GM18498 (cell line): ENCODE measurements around the gene NUP93.
"Not testable (repeated sequence)": the region's sequence is repeated elsewhere in the genome, so short reads cannot be mapped to it uniquely, and the experiment has no call there.

ENCODE experiments used
- ATAC-seq: cut with Tn5 transposase; IDR thresholded peaks from one replicate; pipeline ENCODE4 v1.9.1; 2021; ENCODE audit warnings: mild to moderate bottlenecking, moderate library complexity; ENCODE audit not compliant: unreplicated experiment

The NUP93 gene

DNA sequence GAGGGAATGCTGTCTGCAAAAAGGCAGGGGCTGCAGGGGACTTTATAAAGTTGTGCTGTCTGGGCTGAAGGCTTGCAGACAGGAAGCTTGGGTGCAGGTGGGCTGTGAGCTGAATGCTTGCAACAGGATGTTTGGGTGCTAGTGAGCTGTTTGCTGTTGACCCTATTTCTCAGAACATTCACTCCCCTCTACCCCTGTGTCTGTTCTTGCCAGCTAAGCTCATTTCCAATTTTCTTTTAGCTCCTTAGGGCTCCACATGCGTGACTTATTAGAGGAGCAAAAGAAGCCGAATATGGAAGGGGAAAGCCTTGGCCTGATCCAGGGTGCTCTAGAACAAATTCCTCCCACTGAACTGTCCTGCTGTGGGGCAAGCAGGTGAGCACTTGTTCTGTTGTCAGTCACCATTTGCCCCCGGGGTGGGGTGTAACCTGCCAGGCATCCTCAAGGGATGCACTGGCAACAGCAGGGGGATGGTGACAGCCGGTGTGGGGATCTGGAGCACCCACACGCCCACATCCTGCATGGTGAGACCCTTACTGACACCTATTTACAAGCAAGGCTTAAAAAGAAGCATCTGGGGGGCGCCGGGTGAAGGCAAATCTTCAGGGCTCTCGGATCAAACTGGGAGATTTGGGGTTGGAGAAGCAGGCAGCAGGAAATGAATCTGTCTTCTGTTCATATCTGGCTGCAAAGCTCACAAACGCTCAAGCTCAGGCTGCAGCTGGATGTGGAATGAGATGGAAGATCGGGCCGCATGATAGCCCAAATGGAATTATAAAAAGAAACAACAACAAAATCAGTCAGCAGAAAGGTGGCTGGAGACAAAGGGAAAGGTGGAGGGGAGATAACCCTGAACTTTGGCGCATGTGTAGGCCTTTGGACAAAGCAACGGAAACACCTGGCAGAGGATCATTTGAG is 21.1 kb upstream of the NUP93 start:
- ATAC-seq = no peak

DNA sequence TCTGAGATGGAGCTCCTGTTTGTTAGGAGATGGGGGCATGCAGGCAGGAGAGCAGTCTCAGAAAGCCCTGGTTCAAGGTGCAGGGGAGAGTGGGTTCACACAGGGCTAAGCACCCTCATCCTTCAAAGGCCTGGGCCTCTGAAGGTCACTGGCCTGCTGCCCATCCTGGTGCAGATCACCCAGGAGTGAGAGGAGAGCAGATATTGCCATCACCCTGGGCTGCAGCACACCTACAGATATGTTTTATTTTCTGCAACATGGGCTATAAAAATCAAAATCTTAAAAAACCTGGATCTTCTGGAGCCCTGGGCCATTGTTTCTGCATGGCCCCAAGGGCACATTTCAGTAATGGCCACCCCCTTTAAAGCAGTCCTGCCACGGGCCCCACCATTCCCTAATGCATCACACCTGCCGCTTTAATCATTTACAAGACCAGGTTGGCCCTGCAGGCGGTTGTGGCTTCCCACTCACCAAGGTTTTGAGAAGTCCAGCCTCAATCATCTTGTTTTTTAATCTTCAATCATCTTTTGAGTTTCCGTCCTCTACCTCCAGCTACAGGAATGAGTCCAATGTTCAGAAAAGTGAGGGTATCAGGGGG is 20.4 kb upstream of the NUP93 start:
- no peak for ATAC-seq

DNA sequence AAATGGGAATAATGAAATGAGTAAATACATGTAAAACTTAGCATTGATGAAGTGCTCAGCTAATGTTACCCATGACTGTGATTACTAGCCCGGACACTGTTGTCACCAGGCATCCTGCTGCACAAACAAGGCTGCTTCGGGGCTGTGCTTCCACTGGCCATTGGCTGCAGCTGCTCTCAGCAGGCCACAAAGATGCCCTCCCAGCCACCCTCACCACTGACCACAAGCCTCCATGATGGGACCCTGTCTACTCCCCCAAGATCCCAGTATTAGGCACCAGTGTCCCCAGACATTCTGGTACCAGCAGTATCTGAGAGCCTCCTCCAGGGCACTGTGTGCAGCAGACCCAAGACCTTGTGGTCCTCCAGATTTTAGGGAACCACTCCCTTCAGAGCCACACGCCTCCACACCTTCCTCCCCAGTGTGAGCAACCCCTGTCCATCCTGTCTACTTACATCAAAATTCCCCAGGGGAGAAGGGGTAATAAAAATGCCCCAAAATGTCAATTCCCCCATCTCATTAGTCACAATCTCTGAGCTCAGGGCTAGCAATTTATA is 19.7 kb upstream of the NUP93 start:
- ATAC-seq = no peak

DNA sequence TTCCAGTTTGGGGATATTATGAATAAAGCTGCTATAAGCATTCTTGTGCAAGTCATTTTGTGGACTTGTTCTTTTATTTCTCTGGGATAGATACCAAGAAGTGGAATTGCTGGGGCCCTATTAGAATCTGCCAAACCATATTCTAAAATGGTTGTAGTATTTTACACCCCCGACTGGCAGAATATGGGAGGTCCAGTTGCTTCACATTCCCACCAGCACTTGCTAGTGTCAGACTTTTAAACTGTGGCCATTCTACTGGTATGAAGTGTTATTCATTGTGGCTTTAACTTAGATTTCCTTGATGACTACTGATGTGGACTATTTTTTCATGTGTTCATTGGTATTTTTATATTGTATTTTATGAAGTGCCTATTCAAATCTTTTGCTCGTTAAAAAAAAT is 18.1 kb upstream of the NUP93 start:
- ATAC-seq = no peak

DNA sequence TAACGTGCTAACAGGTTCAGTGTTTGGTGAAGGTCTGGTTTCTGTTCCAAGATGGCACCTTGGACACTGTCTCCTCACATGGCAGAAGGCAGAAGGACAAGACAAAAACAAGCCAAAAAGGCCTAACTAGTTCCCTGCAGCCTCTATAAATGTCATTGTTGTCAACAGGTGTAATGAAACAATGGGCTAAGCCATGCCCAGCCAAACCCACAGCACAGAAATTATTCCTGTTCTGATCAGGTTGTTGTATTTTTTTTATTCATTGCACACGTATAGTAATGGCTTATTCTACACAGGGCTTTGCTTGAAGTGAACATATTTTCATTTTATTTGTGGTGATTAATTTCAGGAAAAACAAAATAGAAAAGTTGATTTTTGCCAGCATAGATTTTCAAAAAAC is 16.1 kb upstream of the NUP93 start:
- no peak for ATAC-seq

DNA sequence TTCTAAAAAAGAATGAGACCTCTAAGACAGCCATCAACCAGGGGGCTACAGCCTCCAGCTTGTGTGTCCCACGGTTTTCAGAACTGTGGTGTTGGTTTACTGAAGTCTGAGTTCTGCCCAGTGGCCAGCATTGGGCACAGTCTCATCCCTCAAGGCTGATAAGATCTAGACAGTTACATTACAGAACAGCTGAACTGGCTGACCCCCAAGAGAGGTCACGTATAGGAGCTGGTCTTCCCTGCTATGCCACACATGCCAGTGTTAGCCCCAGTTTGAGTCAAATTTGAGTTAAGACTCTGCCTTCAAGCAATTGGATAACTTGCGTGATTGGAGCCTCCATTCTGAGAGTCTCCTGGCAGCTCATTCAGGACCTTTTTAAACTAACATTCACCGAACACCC is 14.8 kb upstream of the NUP93 start:
- no peak for ATAC-seq

DNA sequence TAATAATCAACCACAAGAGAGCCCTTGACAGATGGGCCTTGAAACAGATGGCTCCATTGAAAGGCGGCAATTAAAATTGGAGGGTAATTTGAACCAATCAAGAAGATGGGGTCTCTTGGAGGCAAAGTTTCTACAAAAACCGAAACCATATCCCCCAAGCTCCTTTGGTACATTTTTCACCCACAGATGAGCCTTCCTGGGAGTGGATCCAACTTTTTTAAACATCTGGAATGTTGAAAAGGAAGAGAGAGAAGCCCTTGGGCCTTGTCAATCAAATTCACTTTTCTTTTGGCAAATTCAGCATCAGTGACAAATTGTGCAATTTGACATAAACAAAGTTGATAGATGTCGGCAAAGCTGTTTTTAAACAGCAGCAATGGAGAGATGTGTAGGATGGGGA is 13.2 kb upstream of the NUP93 start:
- no peak for ATAC-seq

DNA sequence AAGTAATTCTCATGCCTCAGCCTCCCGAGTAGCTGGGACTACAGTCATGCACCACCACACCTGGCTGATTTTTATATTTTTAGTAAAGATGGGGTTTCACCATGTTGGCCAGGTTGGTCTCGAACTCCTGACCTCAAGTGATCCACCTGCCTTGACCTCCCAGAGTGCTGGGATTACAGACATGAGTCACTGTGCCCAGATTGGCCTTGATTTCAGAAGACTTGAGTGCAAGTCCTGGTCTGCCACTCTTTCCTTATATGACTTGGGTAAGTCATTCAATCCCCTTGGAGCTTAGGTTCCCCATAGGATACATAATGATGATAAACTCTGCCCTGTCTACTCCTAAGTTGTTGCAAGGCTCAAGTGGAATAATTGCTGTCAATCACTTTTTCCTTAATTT is 12.4 kb upstream of the NUP93 start:
- ATAC-seq = not testable (repeated sequence)

DNA sequence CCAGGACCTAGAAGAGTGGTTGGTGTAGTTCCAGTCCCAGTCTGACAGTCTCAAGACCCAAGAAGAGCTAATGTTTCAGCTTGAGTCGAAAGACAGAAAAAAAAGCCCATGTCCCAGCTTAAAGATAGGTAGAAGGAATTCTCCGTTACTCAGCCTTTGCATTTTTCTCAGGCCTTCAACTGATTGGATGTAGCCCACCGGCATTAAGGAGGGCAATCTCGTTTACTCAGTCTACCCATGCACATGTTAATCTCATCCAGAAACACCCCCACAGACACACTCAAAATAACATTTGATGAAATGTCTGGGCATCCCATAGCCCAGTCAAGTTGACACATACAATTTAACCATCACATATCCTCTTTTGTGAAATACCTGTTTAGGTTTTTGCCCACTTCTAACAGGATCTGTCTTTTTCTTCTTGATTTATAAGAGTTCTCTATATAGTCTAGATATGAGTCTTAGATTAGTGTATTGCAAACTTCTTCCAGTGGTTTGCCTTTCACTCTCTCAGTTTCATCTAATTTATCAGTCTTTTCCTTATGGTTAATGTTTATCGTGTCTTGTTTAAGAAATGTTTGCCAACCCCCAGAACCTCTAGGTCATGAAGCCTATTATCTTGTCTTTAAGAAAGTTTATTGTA is 7.6 kb upstream of the NUP93 start:
- no peak for ATAC-seq

DNA sequence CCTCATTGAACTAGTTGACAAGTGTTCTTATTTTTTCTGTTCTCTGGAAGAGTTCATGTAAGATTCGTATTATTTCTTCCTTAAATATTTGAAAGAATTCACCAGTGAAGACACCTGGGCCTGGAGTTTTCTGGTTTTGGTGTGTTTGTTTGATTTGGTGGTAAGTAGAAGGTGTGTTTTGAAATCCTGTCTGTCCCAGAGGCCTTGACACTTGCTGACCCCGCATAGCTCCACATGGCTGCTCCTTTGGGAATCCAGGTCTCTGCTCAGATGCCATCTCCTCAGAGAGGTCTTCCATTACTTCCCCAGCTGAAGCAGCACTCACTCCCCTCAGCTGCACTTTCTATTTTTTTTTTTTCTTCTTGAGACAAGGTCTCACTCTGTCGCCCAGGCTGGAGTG is 5.7 kb upstream of the NUP93 start:
- ATAC-seq = no peak

DNA sequence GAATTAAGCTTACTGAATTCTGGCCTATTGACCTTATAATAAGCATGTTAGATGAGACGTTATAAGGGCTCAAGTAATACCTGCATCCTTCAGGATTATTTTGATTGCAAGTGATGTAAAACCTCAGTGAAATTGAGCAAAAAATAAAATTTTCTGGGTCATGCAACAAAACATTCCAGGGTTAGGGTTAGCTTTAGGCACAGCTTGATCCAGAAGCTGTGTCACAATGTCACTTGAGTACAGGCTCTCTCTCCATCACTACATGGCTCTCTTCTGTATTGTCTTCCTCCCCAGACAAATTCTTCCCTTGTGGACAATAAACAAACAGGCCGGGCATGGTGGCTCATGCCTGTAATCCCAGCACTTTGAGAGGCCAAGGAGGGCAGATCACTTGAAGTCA is 3.6 kb upstream of the NUP93 start:
- no peak for ATAC-seq

DNA sequence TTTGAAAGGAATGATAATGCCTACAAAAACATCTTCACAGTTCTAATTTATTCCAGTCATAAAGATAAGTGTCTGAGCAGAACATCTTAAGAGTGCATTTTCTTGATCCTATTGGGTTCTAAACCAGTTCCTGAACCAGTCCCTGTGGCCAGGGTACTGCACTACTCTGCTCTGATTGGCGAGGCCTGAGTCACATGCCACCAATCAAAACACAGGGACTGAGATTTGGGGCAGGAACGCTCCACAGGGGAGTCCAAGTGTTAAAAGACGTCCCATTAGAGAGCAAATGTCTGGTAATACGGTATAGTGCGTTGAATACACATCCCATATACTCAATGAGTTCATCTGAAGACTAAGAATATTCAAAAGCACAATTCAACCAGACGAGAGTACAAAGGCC is 3.0 kb upstream of the NUP93 start:
- no peak for ATAC-seq

DNA sequence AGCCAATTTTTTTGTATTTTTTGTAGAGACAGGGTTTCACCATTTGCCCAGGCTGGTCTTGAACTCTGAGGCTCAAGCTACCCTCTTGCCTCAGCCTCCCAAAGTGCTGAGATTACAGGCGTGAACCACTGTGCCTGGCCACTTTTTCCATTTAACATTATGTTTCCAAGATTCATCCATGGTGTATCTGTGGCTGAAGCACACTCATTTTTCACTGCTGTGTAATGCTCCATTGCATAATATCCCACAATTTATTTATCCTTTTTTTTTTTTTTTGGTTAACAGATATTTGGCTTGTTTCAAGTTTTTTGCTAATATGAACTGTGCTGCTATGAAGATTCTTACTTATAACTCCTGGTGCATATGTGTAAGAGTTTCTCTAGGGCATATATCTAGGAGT is 1.9 kb upstream of the NUP93 start:
- ATAC-seq = no peak

DNA sequence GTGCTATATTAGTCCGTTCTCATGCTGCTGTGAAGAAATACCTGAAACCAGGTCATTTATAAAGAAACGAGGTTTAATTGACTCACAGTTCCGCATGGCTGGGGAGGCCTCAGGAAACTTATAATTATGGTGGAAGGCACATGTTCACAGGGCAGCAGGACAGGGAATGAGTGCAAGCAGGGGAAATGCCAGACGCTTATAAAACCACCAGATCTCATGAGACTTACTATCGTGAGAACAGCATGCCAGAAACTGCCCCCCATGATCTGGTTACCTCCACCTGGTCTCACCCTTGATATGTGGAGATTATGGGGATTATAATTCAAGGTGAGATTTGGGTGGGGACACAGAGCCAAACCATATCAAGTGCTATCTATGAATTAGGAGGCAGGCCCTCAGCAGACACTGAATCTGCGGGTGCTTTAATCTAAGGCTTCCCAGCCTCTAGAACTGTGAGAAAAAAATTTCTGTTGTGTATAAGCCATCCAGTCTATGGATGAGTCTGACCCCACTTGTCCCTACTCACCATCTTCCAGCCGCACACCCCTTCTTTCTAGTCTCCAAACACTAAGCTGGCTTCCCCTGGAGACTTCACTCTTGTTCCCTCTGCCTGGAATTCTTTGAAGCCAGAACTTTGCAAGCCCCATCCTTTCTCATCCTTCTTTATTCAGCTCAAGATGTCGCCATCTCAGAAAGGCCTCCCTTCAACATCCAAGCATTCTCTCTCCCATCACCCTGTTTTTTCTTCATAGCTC is 772 bp upstream of the NUP93 start:
- ATAC-seq = no peak

DNA sequence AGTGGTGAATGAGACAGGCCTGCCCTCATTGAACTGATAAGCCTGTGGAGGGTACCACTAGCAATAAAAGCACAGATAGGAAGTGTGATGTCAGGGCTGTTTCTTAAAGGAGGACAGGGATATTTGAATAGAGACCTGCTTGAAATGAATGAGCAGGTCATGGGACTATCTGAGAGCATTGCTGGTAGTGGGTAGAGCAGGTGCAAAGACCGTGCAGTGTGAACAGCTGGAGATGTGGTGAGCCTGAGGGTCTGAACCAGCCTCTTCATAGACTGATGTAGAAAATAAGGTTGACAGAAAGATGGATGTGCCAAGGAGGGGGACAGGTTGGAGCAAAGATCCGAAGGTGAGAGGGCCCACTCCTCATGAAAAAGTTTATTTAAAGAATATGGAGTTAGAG is 2.4 kb downstream of the NUP93 start:
- no peak for ATAC-seq

DNA sequence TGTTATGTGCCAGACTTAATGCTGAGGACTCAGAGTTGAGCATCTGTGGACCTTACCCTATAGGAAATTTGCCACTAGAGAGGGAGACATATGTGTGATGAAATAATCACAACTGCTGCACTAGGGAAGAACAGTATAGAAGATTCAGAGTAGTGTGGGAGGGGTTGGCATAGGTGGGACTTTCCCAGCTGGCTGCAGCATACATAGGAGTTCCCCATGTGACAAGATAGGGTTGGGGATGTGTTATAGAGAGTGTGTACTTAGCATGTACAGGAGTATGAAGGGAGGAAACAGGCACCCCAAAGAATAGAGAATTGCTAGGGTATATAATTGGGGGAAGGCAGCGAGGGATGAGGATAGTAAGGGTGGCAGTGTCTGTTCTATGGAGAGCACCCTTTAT is 2.9 kb downstream of the NUP93 start:
- ATAC-seq = no peak

DNA sequence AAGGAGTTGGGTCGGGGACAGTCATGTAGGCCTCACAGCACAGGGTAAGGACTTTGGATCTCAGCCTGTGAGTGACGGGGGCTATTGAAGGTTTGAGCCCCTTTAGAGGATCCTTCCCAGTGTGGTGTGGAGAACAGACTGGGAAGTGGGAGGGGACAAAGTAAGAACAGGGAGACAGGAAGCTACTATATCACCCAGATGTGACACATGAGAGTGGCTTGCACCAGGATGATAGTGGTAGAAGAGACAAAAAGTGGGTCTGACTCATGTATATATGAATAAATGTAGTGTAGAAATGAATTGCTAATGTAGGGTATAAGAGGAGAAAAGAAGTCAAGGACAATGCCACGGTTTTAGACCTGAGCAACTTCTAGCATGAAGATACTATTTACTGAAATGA is 4.5 kb downstream of the NUP93 start:
- no peak for ATAC-seq

DNA sequence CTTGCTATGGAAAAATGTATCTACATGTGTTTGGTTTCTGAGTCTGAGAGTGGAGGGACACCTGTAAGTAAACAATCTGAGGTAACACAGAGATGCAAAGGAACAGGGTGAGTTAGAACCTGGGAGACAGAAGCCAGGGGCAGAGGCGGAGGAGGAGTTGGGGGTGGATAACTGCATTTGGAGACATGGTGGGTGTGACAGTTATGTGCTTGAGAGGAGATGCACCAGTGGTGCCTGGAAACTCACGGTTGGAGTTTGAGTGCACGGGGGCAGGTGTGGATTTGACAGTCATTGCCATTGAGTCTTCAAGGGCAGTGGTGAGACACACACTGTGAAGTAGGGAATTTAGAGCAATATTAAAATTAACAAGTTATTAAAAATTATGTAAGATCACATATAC is 6.5 kb downstream of the NUP93 start:
- ATAC-seq = no peak

DNA sequence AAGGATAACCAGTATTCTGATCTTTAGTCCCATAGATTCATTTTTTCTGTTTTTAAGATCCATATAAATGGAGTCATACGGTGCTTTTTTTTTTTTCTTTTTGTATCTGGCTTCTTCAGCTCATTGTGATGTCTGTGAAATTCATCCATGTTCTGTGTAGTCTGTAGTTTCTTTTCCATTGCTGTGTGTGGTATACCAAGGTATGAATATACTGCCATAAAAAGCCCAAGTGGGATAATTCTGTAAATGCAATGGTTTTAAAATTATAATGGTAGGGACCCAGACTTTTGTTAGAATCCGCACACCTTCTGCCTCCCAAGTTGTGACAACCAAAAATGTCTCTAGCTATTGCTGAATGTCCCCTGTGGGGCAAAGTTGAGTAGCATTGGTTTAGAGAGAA is 7.6 kb downstream of the NUP93 start:
- no peak for ATAC-seq

DNA sequence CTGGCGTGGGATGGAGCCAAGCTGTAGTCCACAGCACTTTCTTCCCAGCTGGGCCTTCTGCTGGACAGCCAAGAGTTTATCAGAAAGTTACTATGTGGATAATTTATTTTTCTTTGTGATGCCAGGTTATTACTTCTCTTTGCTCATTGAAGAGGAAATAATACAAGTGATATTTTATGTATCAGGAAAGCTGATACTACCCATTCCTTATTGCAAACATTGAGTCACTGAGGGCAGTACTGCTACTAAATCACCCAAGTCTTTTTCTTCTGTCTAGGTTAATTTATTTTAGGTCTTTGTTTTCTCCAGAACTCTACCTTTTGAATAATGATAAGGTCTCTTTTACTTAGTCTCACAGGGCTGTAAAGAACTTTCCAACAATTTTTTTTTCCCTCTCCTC is 8.3 kb downstream of the NUP93 start:
- no peak for ATAC-seq

DNA sequence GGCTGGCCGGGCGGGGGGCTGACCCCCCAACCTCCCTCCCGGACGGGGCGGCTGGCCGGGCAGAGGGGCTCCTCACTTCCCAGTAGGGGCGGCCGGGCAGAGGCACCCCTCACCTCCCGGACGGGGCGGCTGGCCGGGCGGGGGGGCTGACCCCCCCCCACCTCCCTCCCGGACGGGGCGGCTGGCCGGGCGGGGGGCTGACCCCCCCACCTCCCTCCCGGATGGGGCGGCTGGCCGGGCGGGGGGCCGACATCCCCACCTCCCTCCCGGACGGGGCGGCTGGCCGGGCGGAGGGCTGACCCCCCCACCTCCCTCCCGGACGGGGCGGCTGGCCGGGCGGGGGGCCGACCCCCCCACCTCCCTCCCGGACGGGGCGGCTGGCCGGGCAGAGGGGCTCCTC is 9.4 kb downstream of the NUP93 start:
- not testable (repeated sequence) for ATAC-seq
